Peyer's patch (tissue), 4 donors: ENCODE data around the gene JPH4. TPM values are rescaled to one million over a fixed set of nuclear protein-coding genes. Genes with fewer than 3 reads are reported as not detected.
"Not testable (repeated sequence)": the region's sequence is repeated elsewhere in the genome, so short reads cannot be mapped to it uniquely, and the experiment has no call there.

Experiments used
- DNase-seq, 3 donors: peaks; one replicate each; pipeline ENCODE4 v3.0.0-alpha.2; 2017 to 2019
- H3K27ac ChIP-seq, 4 donors: fragments of 200-600 bp; sonication (generic); one replicate each; pipeline ENCODE4 v1.5.1; 2016 to 2019
- H3K27me3 ChIP-seq, 2 donors: fragments of 200-600 bp; sonication (generic); one replicate each; pipeline ENCODE4 v1.5.1; 2019
- H3K36me3 ChIP-seq, 3 donors: fragments of 200-600 bp; sonication (generic); one replicate each; pipeline ENCODE4 v1.5.1; 2016 to 2019
- H3K4me1 ChIP-seq, 4 donors: fragments of 200-600 bp; sonication (generic); one replicate each; pipeline ENCODE4 v1.5.1; 2016 to 2019
- H3K4me3 ChIP-seq, 4 donors: fragments of 200-600 bp; sonication (generic); 1 replicate in 3 of 4; 2 replicates in 1 of 4; pipeline ENCODE4 v1.5.1; 2016 to 2019; ENCODE audit warnings: mild to moderate bottlenecking in 1 of 4
- H3K9me3 ChIP-seq, 4 donors: fragments of 200-600 bp; sonication (generic); one replicate each; pipeline ENCODE4 v1.5.1; 2016 to 2019; ENCODE audit warnings: mild to moderate bottlenecking in 1 of 4
- CTCF ChIP-seq, 6 experiments: fragments of 450-650 bp in 4 of 6; fragments of 200-600 bp in 2 of 6; sonication (generic) in 1 of 6; IDR thresholded peaks; one replicate each; pipeline ENCODE4 v1.5.1; 2017 to 2019; ENCODE audit warnings: antibody characterized with exemption in 6 of 6, mild to moderate bottlenecking in 3 of 6, moderate library complexity in 1 of 6
- POLR2A ChIP-seq, 2 donors: fragments of 450-650 bp; IDR thresholded peaks; one replicate each; pipeline ENCODE4 v1.5.1; 2017; ENCODE audit warnings: antibody characterized with exemption in 2 of 2, mild to moderate bottlenecking in 2 of 2, moderate library complexity in 2 of 2
- total RNA-seq, 4 donors: library from RNA; depleted of rRNA; stranded (reverse); fragments of >200 nt; gene quantifications; one replicate each; pipeline ENCODE4 v1.1.0, GENCODE V29; 2016

JPH4 gene
- total RNA-seq, 4 donors from 2014 or later, result 0.85 to 8.3 (median 1.5) TPM; not detected in 1

- TF ChIP-seq CTCF (IDR thresholded peaks at IDR 0.05) (no peak), POLR2A (IDR thresholded peaks at IDR 0.05) (no peak)
- Histone ChIP-seq H3K36me3 (no peaks in the 10 kb centered on the region), H3K4me1 (no peaks in the 10 kb centered on the region), H3K27me3 (no peaks in the 10 kb centered on the region), H3K9me3 (no peaks in the 10 kb centered on the region), H3K4me3 (no peak overlapping the region), H3K27ac (no peak overlapping the region)
- no peak for DNase-seq
Observed at GRCh38 chr14:23601424-23601823, 22.8 kb upstream of the JPH4 start.

DNA sequence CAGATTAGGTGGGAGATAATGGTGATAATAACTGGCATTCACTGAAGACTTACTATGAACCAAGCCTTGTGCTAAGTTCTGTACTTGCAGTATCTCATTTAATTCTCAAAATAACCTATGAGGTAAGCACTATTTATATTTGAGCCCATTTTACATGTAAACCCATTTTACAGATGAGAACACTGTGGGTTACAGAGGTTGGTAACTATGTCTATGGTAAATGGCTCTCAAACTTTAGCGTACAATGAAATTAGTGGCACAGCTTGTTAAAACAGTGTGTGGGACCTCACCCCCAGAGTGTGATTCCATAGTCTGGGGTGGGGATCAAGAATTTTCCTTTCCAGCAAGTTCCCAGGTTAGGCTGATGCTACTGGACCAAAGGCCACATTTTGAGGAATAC is 22.2 kb upstream of the JPH4 start:
- no peak for DNase-seq
- H3K4me3 ChIP-seq, result no peak overlapping the region
- H3K27ac ChIP-seq, result no peak overlapping the region
- H3K27me3 ChIP-seq, result no peaks in the 10 kb centered on the region
- no peak for TF ChIP-seq CTCF (IDR thresholded peaks at IDR 0.05)
- TF ChIP-seq POLR2A (IDR thresholded peaks at IDR 0.05), result no peak
- no peaks in the 10 kb centered on the region for H3K9me3 ChIP-seq
- no peaks in the 10 kb centered on the region for H3K36me3 ChIP-seq
- H3K4me1 ChIP-seq, result no peaks in the 10 kb centered on the region

DNA sequence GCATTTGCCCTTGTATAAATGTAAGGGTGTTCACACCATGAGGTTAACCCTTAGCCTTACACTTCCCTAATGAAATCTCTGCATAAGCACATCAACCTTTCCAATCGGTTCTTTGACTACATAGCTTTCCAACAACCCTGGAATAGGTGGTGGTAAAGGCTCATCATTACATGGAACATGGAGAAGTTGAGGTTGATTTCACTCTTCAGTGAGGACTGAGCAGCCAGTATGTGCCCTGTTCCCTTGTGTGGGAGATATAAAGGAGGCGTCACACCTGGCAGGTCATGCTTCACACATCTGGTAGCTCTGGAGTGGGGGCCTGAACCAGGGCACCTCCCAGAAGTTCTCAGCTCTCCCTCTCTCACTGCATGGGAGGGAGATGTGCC is 21.7 kb upstream of the JPH4 start:
- TF ChIP-seq CTCF (IDR thresholded peaks at IDR 0.05), result no peak
- TF ChIP-seq POLR2A (IDR thresholded peaks at IDR 0.05), result no peak
- DNase-seq, result no peak
- H3K4me1 ChIP-seq, result no peaks in the 10 kb centered on the region
- H3K27me3 ChIP-seq, result no peaks in the 10 kb centered on the region
- H3K27ac ChIP-seq, result no peak overlapping the region
- no peak overlapping the region for H3K4me3 ChIP-seq
- H3K36me3 ChIP-seq, result no peaks in the 10 kb centered on the region
- H3K9me3 ChIP-seq, result no peaks in the 10 kb centered on the region

DNA sequence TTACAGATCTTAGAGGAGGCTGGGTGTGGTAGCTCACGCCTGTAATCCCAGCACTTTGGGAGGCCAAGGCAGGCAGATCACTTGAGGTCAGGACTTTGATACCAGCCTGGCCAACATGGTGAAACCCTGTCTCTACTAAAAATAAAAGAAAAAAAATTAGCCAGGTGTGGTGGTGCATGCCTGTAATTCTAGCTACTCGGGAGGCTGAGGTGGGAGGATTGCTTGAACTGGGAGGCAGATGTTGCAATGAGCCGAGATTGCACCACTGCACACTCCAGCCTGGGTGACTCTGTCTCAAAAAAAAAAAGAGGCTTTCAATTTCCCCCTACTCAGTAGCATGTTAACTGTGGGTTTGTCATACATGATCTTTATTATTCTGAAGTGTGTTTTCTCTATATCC is 15.6 kb upstream of the JPH4 start:
- not testable (repeated sequence) for H3K27ac ChIP-seq, DNase-seq, H3K27me3 ChIP-seq, H3K4me1 ChIP-seq, H3K4me3 ChIP-seq, H3K36me3 ChIP-seq, H3K9me3 ChIP-seq

GRCh38 chr14:23590198-23590597 is 11.6 kb upstream of the JPH4 start:
- Histone ChIP-seq H3K4me1 (no peaks in the 10 kb centered on the region), H3K4me3 (no peak overlapping the region), H3K27me3 (no peaks in the 10 kb centered on the region), H3K36me3 (no peaks in the 10 kb centered on the region), H3K9me3 (no peaks in the 10 kb centered on the region), H3K27ac (no peak overlapping the region)
- TF ChIP-seq CTCF (IDR thresholded peaks at IDR 0.05), result no peak
- no peak for DNase-seq

DNA sequence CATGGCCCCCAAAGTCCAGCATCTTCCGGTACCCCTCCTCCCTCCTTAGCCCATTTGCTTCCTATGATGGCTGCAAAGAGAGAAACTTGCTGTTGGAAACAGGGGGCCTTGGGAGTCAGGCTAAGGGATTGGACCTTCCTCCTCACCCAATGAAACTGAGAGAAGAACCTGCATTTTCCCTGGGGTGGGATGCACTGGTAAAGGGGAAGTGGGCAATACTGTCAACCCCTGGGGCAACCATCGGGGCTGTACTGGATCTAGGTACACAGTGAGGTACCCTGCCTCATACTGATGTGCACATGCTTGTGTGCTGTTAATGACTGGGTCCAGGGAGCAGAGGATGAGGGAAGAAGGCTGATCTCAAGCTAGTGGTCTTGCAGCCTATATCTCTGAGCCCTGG is 11.0 kb upstream of the JPH4 start:
- TF ChIP-seq CTCF (IDR thresholded peaks at IDR 0.05), result no peak
- TF ChIP-seq POLR2A (IDR thresholded peaks at IDR 0.05), result no peak
- no peaks in the 10 kb centered on the region for H3K4me1 ChIP-seq
- H3K27me3 ChIP-seq, result no peaks in the 10 kb centered on the region
- no peak overlapping the region for H3K4me3 ChIP-seq
- DNase-seq, result no peak
- H3K36me3 ChIP-seq, result no peaks in the 10 kb centered on the region
- no peaks in the 10 kb centered on the region for H3K9me3 ChIP-seq
- H3K27ac ChIP-seq, result no peak overlapping the region
